H1 (cell line): ENCODE data around the gene ACTG2. TPM values are rescaled to one million over a fixed set of nuclear protein-coding genes. Genes with fewer than 3 reads are reported as not detected.

Source experiments
- CTCF ChIA-PET: fragments of 300-600 bp; sonication (Branson Sonifier 250); formaldehyde crosslinking; loops from one replicate; lab custom pipeline; 2021; ENCODE audit not compliant: partially characterized antibody; lab: Charles Lee
- POLR2A ChIA-PET: fragments of 300-600 bp; sonication (Branson Sonifier 250); formaldehyde crosslinking; loops from one replicate; lab custom pipeline; 2021; ENCODE audit warnings: inconsistent platforms; ENCODE audit not compliant: partially characterized antibody; lab: Charles Lee
- DNase-seq, 2 experiments: peaks; one replicate each; pipeline versions ENCODE4 v3.0.0 to v3.0.0-alpha.2; 2010 to 2022; ENCODE audit warnings: low spot score in 2 of 2, low read depth in 1 of 2, mixed read lengths in 1 of 2
- FAIRE-seq: peaks from 2 replicates; lab custom pipeline; 2011; peaks lifted over from hg19 to GRCh38; lab: Jason Lieb, UNC
- H2AFZ ChIP-seq: 2 replicates; pipeline ENCODE4 v1.8.1; 2012; ENCODE audit warnings: low read length, inconsistent platforms
- H2AK5ac ChIP-seq: 2 replicates; pipeline ENCODE4 v1.6.1; 2013; ENCODE audit warnings: low read depth, low read length
- H2BK120ac ChIP-seq: replicated peaks from 2 replicates; pipeline ENCODE3; 2013; ENCODE audit warnings: low read depth, low read length, inconsistent platforms
- H2BK12ac ChIP-seq: 2 replicates; pipeline ENCODE4 v1.6.1; 2013; ENCODE audit warnings: low read depth, low read length
- H2BK15ac ChIP-seq: 2 replicates; pipeline ENCODE4 v1.6.1; 2013; ENCODE audit warnings: low read length
- H2BK20ac ChIP-seq: 2 replicates; pipeline ENCODE4 v1.6.1; 2013; ENCODE audit warnings: low read length
- H2BK5ac ChIP-seq: 2 replicates; pipeline ENCODE4 v1.6.1; 2013; ENCODE audit warnings: low read depth, low read length
- H3K14ac ChIP-seq: 2 replicates; pipeline ENCODE4 v1.6.1; 2013; ENCODE audit warnings: inconsistent platforms; ENCODE audit not compliant: insufficient read length
- H3K18ac ChIP-seq: 2 replicates; pipeline ENCODE4 v1.6.1; 2013; ENCODE audit warnings: low read length; ENCODE audit errors: extremely low read depth
- H3K23ac ChIP-seq: 2 replicates; pipeline ENCODE4 v1.6.1; 2013; ENCODE audit warnings: inconsistent platforms; ENCODE audit not compliant: insufficient read length
- H3K23me2 ChIP-seq: 2 replicates; pipeline ENCODE4 v1.6.1; 2013; ENCODE audit warnings: low read depth, low read length
- H3K27ac ChIP-seq: 2 replicates; pipeline ENCODE4 v1.6.1; 2011; ENCODE audit warnings: low read depth, low read length, inconsistent platforms
- H3K27me3 ChIP-seq, 4 experiments: replicated peaks in 1 of 4; 1 replicate in 1 of 4; 2 replicates in 3 of 4; pipeline versions ENCODE4 v1.6.1 to v1.8.1; 2011 to 2013; ENCODE audit warnings: low read length in 3 of 4, mild to moderate bottlenecking in 3 of 4, inconsistent platforms in 2 of 4, mixed read lengths in 2 of 4, moderate library complexity in 1 of 4; ENCODE audit not compliant: control insufficient read depth in 3 of 4, insufficient read depth in 3 of 4; ENCODE audit errors: extremely low read depth in 1 of 4
- H3K36me3 ChIP-seq, 4 experiments: 2 replicates each; pipeline versions ENCODE4 v1.6.1 to v1.8.1; 2011 to 2013; ENCODE audit warnings: mild to moderate bottlenecking in 4 of 4, low read length in 3 of 4, moderate library complexity in 2 of 4, control low read depth in 1 of 4, inconsistent platforms in 1 of 4; ENCODE audit not compliant: insufficient read depth in 4 of 4, control insufficient read depth in 2 of 4
- H3K4ac ChIP-seq: replicated peaks from 2 replicates; pipeline ENCODE3; 2013; ENCODE audit warnings: low read length, low read depth, mixed read lengths, inconsistent platforms; ENCODE audit not compliant: insufficient read length
- H3K4me1 ChIP-seq, 4 experiments: replicated peaks in 1 of 4; 1 replicate in 1 of 4; 2 replicates in 3 of 4; pipeline versions ENCODE4 v1.6.1 to v1.8.1; 2011 to 2013; ENCODE audit warnings: low read length in 3 of 4, inconsistent platforms in 2 of 4, mixed read lengths in 1 of 4; ENCODE audit not compliant: insufficient read depth in 4 of 4, control insufficient read depth in 3 of 4
- H3K4me2 ChIP-seq, 2 experiments: 2 replicates each; pipeline versions ENCODE4 v1.6.1 to v1.8.1; 2011 to 2013; ENCODE audit warnings: low read depth in 2 of 2, low read length in 2 of 2, control low read depth in 1 of 2, inconsistent platforms in 1 of 2, mild to moderate bottlenecking in 1 of 2; ENCODE audit not compliant: insufficient read depth in 1 of 2
- H3K4me3 ChIP-seq, 4 experiments: fragments of 200-600, 300-600 bp in 1 of 4; sonication (generic), shearing (Covaris generic), sonication (Bioruptor Twin) in 1 of 4; 2 replicates each; pipeline versions ENCODE4 v1.5.1 to v1.8.1; 2011 to 2016; ENCODE audit warnings: low read length in 4 of 4, low read depth in 3 of 4, control low read depth in 2 of 4, inconsistent platforms in 2 of 4, mild to moderate bottlenecking in 2 of 4, mixed read lengths in 1 of 4, moderate library complexity in 1 of 4; ENCODE audit not compliant: insufficient read depth in 2 of 4; ENCODE audit errors: extremely low read depth in 1 of 4
- H3K56ac ChIP-seq: replicated peaks from 2 replicates; pipeline ENCODE3; 2013; ENCODE audit warnings: low read depth, mild to moderate bottlenecking, mixed read lengths, low read length, inconsistent platforms; ENCODE audit not compliant: insufficient read length
- H3K79me1 ChIP-seq: 2 replicates; pipeline ENCODE4 v1.6.1; 2013; ENCODE audit warnings: low read depth, low read length, control low read depth
- H3K79me2 ChIP-seq, 2 experiments: 2 replicates each; pipeline versions ENCODE4 v1.6.1 to v1.8.1; 2012 to 2013; ENCODE audit warnings: low read length in 2 of 2, mild to moderate bottlenecking in 2 of 2, inconsistent platforms in 1 of 2; ENCODE audit not compliant: insufficient read depth in 2 of 2, control insufficient read depth in 1 of 2
- H3K9ac ChIP-seq, 4 experiments: replicated peaks in 1 of 4; 1 replicate in 1 of 4; 2 replicates in 3 of 4; pipeline versions ENCODE4 v1.6.1 to v1.8.1; 2011 to 2013; ENCODE audit warnings: low read depth in 3 of 4, low read length in 3 of 4, control low read depth in 2 of 4, mild to moderate bottlenecking in 2 of 4, moderate library complexity in 2 of 4, inconsistent platforms in 1 of 4; ENCODE audit errors: extremely low read depth in 1 of 4
- H3K9me3 ChIP-seq, 2 experiments: 2 replicates each; pipeline versions ENCODE4 v1.6.1 to v1.8.1; 2012 to 2013; ENCODE audit warnings: mild to moderate bottlenecking in 2 of 2, moderate library complexity in 2 of 2, control low read depth in 1 of 2, inconsistent platforms in 1 of 2, low read depth in 1 of 2, low read length in 1 of 2, mixed read lengths in 1 of 2; ENCODE audit not compliant: insufficient read depth in 2 of 2
- H4K20me1 ChIP-seq, 2 experiments: replicated peaks in 1 of 2; 2 replicates each; pipeline versions ENCODE3 to v1.8.1; 2011 to 2013; ENCODE audit warnings: inconsistent platforms in 2 of 2, low read length in 2 of 2, mild to moderate bottlenecking in 1 of 2; ENCODE audit not compliant: insufficient read depth in 2 of 2, control insufficient read depth in 1 of 2
- H4K5ac ChIP-seq: 2 replicates; pipeline ENCODE4 v1.6.1; 2013; ENCODE audit warnings: low read length, low read depth, mixed read lengths, inconsistent platforms; ENCODE audit not compliant: insufficient read length
- H4K8ac ChIP-seq: 2 replicates; pipeline ENCODE4 v1.8.0; 2013; ENCODE audit warnings: mild to moderate bottlenecking, moderate library complexity, low read length, inconsistent platforms; ENCODE audit not compliant: insufficient read depth; ENCODE audit errors: extremely low read depth
- H4K91ac ChIP-seq: replicated peaks from 2 replicates; pipeline ENCODE3; 2013; ENCODE audit warnings: low read length, mixed read lengths, inconsistent platforms; ENCODE audit not compliant: insufficient read length
- BACH1 ChIP-seq: IDR thresholded peaks from 2 replicates; pipeline ENCODE4 v1.6.1; 2012; ENCODE audit warnings: low read length, improper control_type of control experiment
- CBX5 ChIP-seq: fragments of 300-800, 300-1000 bp; sonication (generic); IDR thresholded peaks from 2 replicates; pipeline ENCODE4 v1.7.1; 2016; ENCODE audit warnings: antibody characterized with exemption, low read length, low read depth
- CBX8 ChIP-seq: fragments of 300-800, 300-1000 bp; sonication (generic); IDR thresholded peaks from 2 replicates; pipeline ENCODE4 v1.7.1; 2016; ENCODE audit warnings: low read depth, low read length, borderline replicate concordance
- CHD1 ChIP-seq: IDR thresholded peaks from 2 replicates; pipeline ENCODE4 v1.6.1; 2012; ENCODE audit warnings: low read depth, low read length, improper control_type of control experiment
- KDM1A ChIP-seq: fragments of 200-600, 300-600 bp; sonication (generic); IDR thresholded peaks from 2 replicates; pipeline ENCODE4 v1.7.1; 2016; ENCODE audit warnings: mild to moderate bottlenecking, low read length, borderline replicate concordance
- KDM4A ChIP-seq: IDR thresholded peaks from one replicate; pipeline ENCODE4 v1.7.1; 2012; ENCODE audit warnings: low read depth, mild to moderate bottlenecking, moderate library complexity, low read length, inconsistent platforms; ENCODE audit not compliant: severe bottlenecking
- KDM5A ChIP-seq: fragments of 200-600 bp; IDR thresholded peaks from 2 replicates; pipeline ENCODE4 v1.7.1; 2012; ENCODE audit warnings: mild to moderate bottlenecking, low read length, inconsistent platforms, mixed read lengths
- NANOG ChIP-seq: IDR thresholded peaks from 2 replicates; pipeline ENCODE4 v1.6.1; 2011; ENCODE audit warnings: low read length, low read depth, mild to moderate bottlenecking, inconsistent platforms; ENCODE audit not compliant: insufficient read depth, poor library complexity, severe bottlenecking
- SAP30 ChIP-seq: fragments of 300-600 bp; sonication (generic); IDR thresholded peaks from 2 replicates; pipeline ENCODE4 v1.7.1; 2012; ENCODE audit warnings: low read length, moderate library complexity, mild to moderate bottlenecking, inconsistent platforms; ENCODE audit not compliant: insufficient read depth, insufficient replicate concordance
- TAF7 ChIP-seq: optimal IDR thresholded peaks from 2 replicates; pipeline ENCODE3; 2011; ENCODE audit warnings: low read depth, mild to moderate bottlenecking, inconsistent platforms, low read length, moderate library complexity, borderline replicate concordance
- TCF12 ChIP-seq: IDR thresholded peaks from 2 replicates; pipeline ENCODE4 v1.6.1; 2011; ENCODE audit warnings: low read depth, mild to moderate bottlenecking, low read length
- WGBS, 2 experiments: shearing (Covaris generic) in 1 of 2; methylation state at CpG; one replicate each; pipeline versions ENCODE4 v1.1.6 to v1.1.7; 2013 to 2015; ENCODE audit warnings: low lambda C conversion rate in 2 of 2, mixed read lengths in 2 of 2, inconsistent platforms in 1 of 2, low coverage in 1 of 2, missing lambda C conversion rate in 1 of 2; ENCODE audit not compliant: insufficient replicate concordance in 2 of 2, insufficient coverage in 1 of 2, insufficient read length in 1 of 2; ENCODE audit errors: extremely low coverage in 1 of 2, missing lambda C conversion rate in 1 of 2; 5-methylcytosine and 5-hydroxymethylcytosine counted together
- polyA plus RNA-seq, 7 experiments: library from polyadenylated mRNA; depleted of rRNA in 3 of 7; stranded (reverse) in 5 of 7; unstranded in 2 of 7; fragments of >200 nt in 5 of 7; fragments of 200-250 nt in 2 of 7; gene quantifications; 1 replicate in 5 of 7; 2 replicates in 1 of 7; 4 replicates in 1 of 7; pipeline versions ENCODE4 v1.2.1 to v1.2.3, GENCODE V29; 2011 to 2013; ENCODE audit warnings: missing spikeins in 2 of 7, mixed read lengths in 2 of 7
- total RNA-seq: library from RNA; stranded (reverse); fragmentation: NEBNext Ultra II Directional; extraction: Animal tissue kit (Norgen Biotek cat#: 25700); gene quantifications from 2 replicates; pipeline ENCODE4 v1.2.1, GENCODE V29; 2021
- TF ChIP-seq, protein P1 (sequence below): IDR thresholded peaks from 2 replicates; pipeline ENCODE4 v1.6.1; 2012; ENCODE audit warnings: inconsistent platforms
- TF ChIP-seq, protein P2 (sequence below): IDR thresholded peaks from 2 replicates; pipeline ENCODE4 v1.6.1; 2011; ENCODE audit warnings: low read depth, mild to moderate bottlenecking, low read length; ENCODE audit not compliant: insufficient read depth

ACTG2 gene
- total and polyA plus RNA-seq, 2 of the 8 experiments (the other 6 are each of a cell fraction or from before 2014, with no cell fraction given), result 6.2 to 13.7 TPM

DNA sequence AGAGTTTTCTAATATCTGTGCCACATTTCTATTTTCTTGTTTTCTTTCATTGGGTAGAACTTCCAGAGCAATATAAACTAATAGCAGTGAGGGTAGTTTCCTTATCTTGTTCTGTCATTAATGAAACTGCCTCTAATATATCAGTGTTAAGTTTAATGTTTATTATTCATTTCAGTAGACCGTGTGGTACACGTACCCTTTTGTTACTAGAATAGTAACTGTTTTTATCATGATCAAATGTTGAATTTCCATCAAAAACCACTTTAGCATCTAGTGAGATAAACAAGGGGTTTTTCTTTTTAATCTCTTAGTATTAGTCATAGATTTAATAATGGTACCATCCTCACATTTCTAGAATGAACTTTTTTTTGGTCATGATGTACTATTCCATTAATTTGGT, 49.9 kb downstream of the ACTG2 start:
- H3K27ac ChIP-seq, result no peak overlapping the region
- H3K18ac ChIP-seq, result no peak overlapping the region
- no peaks in the 10 kb centered on the region for H3K9me3 ChIP-seq
- no peaks in the 10 kb centered on the region for H3K4me1 ChIP-seq
- POLR2A ChIA-PET, result no interaction called here
- no peak overlapping the region for H3K4me3 ChIP-seq
- no peaks in the 10 kb centered on the region for H3K23me2 ChIP-seq
- no peak overlapping the region for H4K8ac ChIP-seq
- H3K4ac ChIP-seq, result no peak overlapping the region
- no peak overlapping the region for H2AK5ac ChIP-seq
- no peak overlapping the region for H2BK120ac ChIP-seq
- no peak overlapping the region for H2BK15ac ChIP-seq
- no peak for FAIRE-seq
- H2BK12ac ChIP-seq, result no peak overlapping the region
- H4K91ac ChIP-seq, result no peak overlapping the region
- peaks cover 4 to 73% of the 10 kb centered on the region in 2 experiments for H3K79me2 ChIP-seq
- H3K36me3 ChIP-seq, result peaks cover 5 to 26% (median 13%) of the 10 kb centered on the region in 4 experiments; a peak in 7 of 8 replicates
- no peak overlapping the region for H2BK20ac ChIP-seq
- H3K4me2 ChIP-seq, result no peak overlapping the region
- no peaks in the 10 kb centered on the region for H3K27me3 ChIP-seq
- no peak overlapping the region for H4K5ac ChIP-seq
- no peak overlapping the region for H2AFZ ChIP-seq
- peaks cover 0 to 15% of the 10 kb centered on the region in 2 experiments for H4K20me1 ChIP-seq
- H2BK5ac ChIP-seq, result no peak overlapping the region
- no peak for DNase-seq
- H3K9ac ChIP-seq, result no peak overlapping the region
- peaks cover 5% of the 10 kb centered on the region; the same call in 1 of the 2 replicates for H3K79me1 ChIP-seq
- TF ChIP-seq BACH1 (no peak), TAF7 (no peak), KDM5A (no peak), KDM4A (no peak), KDM1A (no peak), TCF12 (no peak), NANOG (no peak), SAP30 (no peak), CBX8 (no peak), CBX5 (no peak), CHD1 (no peak)
- TF ChIP-seq, protein P1, sequence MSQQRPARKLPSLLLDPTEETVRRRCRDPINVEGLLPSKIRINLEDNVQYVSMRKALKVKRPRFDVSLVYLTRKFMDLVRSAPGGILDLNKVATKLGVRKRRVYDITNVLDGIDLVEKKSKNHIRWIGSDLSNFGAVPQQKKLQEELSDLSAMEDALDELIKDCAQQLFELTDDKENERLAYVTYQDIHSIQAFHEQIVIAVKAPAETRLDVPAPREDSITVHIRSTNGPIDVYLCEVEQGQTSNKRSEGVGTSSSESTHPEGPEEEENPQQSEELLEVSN, result no peak
- TF ChIP-seq, protein P2, sequence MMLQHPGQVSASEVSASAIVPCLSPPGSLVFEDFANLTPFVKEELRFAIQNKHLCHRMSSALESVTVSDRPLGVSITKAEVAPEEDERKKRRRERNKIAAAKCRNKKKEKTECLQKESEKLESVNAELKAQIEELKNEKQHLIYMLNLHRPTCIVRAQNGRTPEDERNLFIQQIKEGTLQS, result no peak
- H3K56ac ChIP-seq, result no peak overlapping the region
- CTCF ChIA-PET, result interaction anchor here (3.9 kb wide), 1 partner anchor 13 kb away, joined by 14 read pairs; no protein-coding TSS in a partner anchor
- no peak overlapping the region for H3K14ac ChIP-seq
- no peak overlapping the region for H3K23ac ChIP-seq
- 85% methylated on average over 2 of the region's 2 CpGs; no CpG with 5 or more reads in 1 of the 2 experiments for WGBS, 2 experiments
